HFFc6 (cell line): ENCODE measurements around the gene NUDCD3. TPM values are rescaled to one million over a fixed set of nuclear protein-coding genes. Genes with fewer than 3 reads are reported as not detected.

Source experiments
- DNase-seq: peaks from one replicate; pipeline ENCODE4 v3.0.0-alpha.2; 2018
- H3K27ac Mint-ChIP-seq: 2 replicates; pipeline ENCODE4 v1.8.0; 2020; ENCODE audit warnings: mild to moderate bottlenecking, mixed read lengths
- H3K27me3 Mint-ChIP-seq: 2 replicates; pipeline ENCODE4 v1.8.0; 2021; ENCODE audit warnings: mild to moderate bottlenecking, moderate library complexity, mixed read lengths; ENCODE audit not compliant: insufficient read depth
- H3K36me3 Mint-ChIP-seq: 2 replicates; pipeline ENCODE4 v1.8.0; 2021; ENCODE audit warnings: low read depth, mixed read lengths
- H3K4me1 Mint-ChIP-seq: 2 replicates; pipeline ENCODE4 v1.8.0; 2020; ENCODE audit warnings: low read depth, mixed read lengths
- H3K4me3 Mint-ChIP-seq: 2 replicates; pipeline ENCODE4 v1.8.0; 2020; ENCODE audit warnings: mild to moderate bottlenecking, moderate library complexity, mixed read lengths
- H3K9me3 Mint-ChIP-seq: 2 replicates; pipeline ENCODE4 v1.8.0; 2020; ENCODE audit warnings: mild to moderate bottlenecking, mixed read lengths
- total RNA-seq, 6 experiments: library from RNA; stranded (reverse); fragmentation: NEBNext Ultra II Directional; extraction: Animal tissue kit (Norgen Biotek cat#: 25700); gene quantifications; 2 replicates in 1 of 6; 3 replicates in 5 of 6; pipeline ENCODE4 v1.2.3, GENCODE V29; 2021
- TF ChIP-seq, protein P1 (sequence below): fragments of 200-600 bp; sonication (generic); IDR thresholded peaks from 2 replicates; pipeline ENCODE4 v1.5.0; 2021; ENCODE audit warnings: antibody characterized with exemption, mild to moderate bottlenecking

Gene NUDCD3
- total RNA-seq, 6 experiments from 2014 or later: 79.2 to 114 (median 90.6) TPM

DNA sequence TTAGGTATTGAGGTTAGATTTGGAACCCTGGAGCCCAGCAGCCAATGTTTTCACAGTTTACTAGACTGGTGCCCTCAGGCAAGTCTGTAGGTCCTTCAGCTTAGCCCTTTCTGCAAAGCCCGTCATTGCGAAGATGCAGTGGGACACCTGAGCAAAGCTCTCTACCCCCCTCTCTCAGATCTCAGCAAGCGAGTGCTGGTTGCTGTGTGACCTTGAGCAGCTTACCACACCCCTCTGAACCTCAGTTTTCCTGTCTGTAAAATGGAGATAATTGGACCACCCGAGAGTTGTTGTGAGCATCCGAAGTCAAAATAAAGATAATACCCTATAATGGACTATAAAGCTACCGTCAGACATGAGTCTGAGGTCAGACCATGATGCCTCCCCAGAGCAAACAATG is 47.0 kb upstream of the NUDCD3 start:
- DNase-seq: no peak
- Mint-ChIP-seq H3K4me3 (no peak overlapping the region), H3K9me3 (no peaks in the 10 kb centered on the region), H3K27ac (no peak overlapping the region), H3K4me1 (peaks cover 10% of the 10 kb centered on the region), H3K36me3 (no peaks in the 10 kb centered on the region), H3K27me3 (peaks cover 9% of the 10 kb centered on the region)
- TF ChIP-seq, protein P1, sequence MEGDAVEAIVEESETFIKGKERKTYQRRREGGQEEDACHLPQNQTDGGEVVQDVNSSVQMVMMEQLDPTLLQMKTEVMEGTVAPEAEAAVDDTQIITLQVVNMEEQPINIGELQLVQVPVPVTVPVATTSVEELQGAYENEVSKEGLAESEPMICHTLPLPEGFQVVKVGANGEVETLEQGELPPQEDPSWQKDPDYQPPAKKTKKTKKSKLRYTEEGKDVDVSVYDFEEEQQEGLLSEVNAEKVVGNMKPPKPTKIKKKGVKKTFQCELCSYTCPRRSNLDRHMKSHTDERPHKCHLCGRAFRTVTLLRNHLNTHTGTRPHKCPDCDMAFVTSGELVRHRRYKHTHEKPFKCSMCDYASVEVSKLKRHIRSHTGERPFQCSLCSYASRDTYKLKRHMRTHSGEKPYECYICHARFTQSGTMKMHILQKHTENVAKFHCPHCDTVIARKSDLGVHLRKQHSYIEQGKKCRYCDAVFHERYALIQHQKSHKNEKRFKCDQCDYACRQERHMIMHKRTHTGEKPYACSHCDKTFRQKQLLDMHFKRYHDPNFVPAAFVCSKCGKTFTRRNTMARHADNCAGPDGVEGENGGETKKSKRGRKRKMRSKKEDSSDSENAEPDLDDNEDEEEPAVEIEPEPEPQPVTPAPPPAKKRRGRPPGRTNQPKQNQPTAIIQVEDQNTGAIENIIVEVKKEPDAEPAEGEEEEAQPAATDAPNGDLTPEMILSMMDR: no peak

DNA sequence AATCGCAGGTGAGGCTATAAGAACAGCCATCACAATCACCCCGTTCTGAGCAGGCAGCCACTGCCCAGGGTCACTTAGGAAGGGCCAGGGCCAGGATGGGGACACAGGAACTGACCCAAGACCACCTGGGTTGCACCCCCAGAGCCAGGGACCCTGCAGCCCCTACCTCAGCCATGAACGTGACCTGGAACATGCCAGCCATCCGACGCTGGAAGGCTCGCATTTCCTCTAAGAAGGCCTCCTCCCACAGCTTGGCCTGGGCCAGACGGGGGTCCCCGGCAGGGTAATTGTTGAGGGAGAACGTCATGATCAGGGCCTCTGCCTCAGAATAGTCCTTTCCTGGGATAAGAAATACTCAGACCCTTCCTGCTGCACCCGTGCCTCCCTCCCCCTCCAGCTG is 45.6 kb upstream of the NUDCD3 start:
- peaks cover 13% of the 10 kb centered on the region for H3K4me1 Mint-ChIP-seq
- no peak overlapping the region for H3K27ac Mint-ChIP-seq
- TF ChIP-seq, protein P1: no peak
- no peaks in the 10 kb centered on the region for H3K9me3 Mint-ChIP-seq
- H3K36me3 Mint-ChIP-seq: no peaks in the 10 kb centered on the region
- no peak for DNase-seq
- H3K4me3 Mint-ChIP-seq: no peak overlapping the region
- H3K27me3 Mint-ChIP-seq: peaks cover 10% of the 10 kb centered on the region

DNA sequence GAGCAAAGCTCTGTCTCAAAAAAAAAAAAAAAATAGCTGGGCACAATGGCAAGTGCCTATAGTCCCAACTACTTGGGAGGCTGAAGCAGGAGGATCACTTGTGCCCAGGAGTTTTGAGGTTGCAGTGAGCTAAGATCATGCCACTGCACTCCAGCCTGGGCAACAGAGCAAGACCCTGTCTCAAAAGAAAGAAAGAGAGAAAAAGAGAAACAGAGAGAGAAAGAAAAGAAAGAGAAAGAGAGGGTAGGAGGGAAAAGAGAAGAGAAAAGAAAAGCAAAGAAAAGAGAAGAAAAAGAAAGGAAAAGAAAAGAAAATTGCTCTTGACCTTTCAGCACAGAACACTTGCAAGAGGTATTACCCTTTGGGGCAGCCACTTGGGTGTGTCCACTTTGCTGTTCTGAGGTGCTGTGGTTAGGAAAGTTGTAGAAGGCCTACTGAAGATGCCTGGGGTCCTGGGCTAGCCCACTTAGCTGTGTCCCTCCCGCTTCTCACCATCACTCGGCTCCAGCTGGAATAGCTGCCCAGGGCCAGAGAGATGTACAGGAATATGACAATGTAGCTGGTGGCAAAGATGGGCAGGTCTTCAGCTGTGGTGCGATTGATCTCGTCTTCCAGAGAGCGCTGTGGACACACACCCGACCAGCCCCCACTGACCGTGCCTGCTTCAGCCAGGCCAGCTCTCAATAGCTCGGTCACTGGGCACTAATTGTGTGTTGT is 45.0 kb upstream of the NUDCD3 start:
- peaks cover 15% of the 10 kb centered on the region for H3K27me3 Mint-ChIP-seq
- H3K36me3 Mint-ChIP-seq: no peaks in the 10 kb centered on the region
- H3K4me3 Mint-ChIP-seq: no peak overlapping the region
- H3K4me1 Mint-ChIP-seq: peaks cover 13% of the 10 kb centered on the region
- TF ChIP-seq, protein P1: no peak
- no peak for DNase-seq
- no peaks in the 10 kb centered on the region for H3K9me3 Mint-ChIP-seq
- H3K27ac Mint-ChIP-seq: no peak overlapping the region

DNA sequence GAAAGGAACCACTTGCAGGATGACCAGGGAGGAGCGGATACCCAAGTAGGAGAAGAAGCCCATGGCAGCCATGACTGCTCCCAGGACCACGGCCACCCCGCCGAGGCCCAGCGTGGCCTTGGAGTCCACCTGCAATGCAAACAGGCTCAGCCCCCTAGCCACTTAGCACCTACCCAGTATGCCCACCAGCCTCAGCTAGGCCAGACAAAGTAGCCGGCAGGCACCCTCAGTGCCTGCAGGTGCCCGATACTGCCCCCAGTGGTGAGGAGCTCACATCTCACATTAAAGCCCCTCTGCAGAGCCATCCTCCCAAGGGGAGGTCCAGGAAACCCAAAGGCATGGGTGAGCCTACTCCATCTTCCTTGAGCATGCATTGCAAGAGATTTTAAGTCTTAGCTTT is 44.0 kb upstream of the NUDCD3 start:
- Mint-ChIP-seq H3K36me3 (no peaks in the 10 kb centered on the region), H3K4me1 (peaks cover 13% of the 10 kb centered on the region), H3K27me3 (peaks cover 12% of the 10 kb centered on the region), H3K9me3 (no peaks in the 10 kb centered on the region), H3K27ac (no peak overlapping the region), H3K4me3 (no peak overlapping the region)
- no peak for DNase-seq
- TF ChIP-seq, protein P1: peak; percentile 77

DNA sequence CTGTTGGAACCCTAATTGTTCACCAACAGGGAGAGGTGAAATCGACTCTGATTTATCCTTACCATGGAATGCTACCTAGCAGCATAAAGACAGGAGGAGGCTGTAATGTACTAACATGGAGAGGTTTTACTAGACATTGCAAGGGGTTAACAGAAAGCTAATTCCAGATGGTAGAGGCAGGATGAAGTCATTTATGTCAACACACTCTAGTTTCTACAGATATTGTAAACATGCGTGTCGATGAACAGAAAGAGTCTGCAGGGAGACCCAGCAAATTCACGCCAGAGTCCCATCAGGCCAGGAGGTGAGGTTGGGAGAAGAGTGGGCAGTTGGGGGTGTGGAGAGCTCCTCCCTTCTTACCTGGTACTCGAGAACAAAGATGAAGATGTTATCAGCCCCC is 43.6 kb upstream of the NUDCD3 start:
- peaks cover 13% of the 10 kb centered on the region for H3K4me1 Mint-ChIP-seq
- no peaks in the 10 kb centered on the region for H3K36me3 Mint-ChIP-seq
- H3K27me3 Mint-ChIP-seq: peaks cover 13% of the 10 kb centered on the region
- TF ChIP-seq, protein P1: no peak
- H3K27ac Mint-ChIP-seq: no peak overlapping the region
- no peak for DNase-seq
- no peak overlapping the region for H3K4me3 Mint-ChIP-seq
- no peaks in the 10 kb centered on the region for H3K9me3 Mint-ChIP-seq
